Mammary epithelial cell (primary cell): Measurements from ENCODE around the gene RBM33.
"Not testable (repeated sequence)": the region's sequence is repeated elsewhere in the genome, so short reads cannot be mapped to it uniquely, and the experiment has no call there.

Experiments used
- EZH2 ChIP-seq: IDR thresholded peaks from 2 replicates; pipeline ENCODE4 v1.6.1; 2012; ENCODE audit warnings: low read length, inconsistent platforms, borderline replicate concordance
- TF ChIP-seq, protein P1 (sequence below), 2 donors: IDR thresholded peaks in 1 of 2; conservative IDR thresholded peaks in 1 of 2; 2 replicates each; pipeline ENCODE4 v1.5.1; 2011 to 2012; ENCODE audit warnings: inconsistent platforms in 2 of 2, low read length in 2 of 2, mild to moderate bottlenecking in 2 of 2, control low read depth in 1 of 2, low read depth in 1 of 2; ENCODE audit not compliant: insufficient read depth in 1 of 2; ENCODE audit errors: extremely low read depth in 1 of 2

- TF ChIP-seq, protein P1, sequence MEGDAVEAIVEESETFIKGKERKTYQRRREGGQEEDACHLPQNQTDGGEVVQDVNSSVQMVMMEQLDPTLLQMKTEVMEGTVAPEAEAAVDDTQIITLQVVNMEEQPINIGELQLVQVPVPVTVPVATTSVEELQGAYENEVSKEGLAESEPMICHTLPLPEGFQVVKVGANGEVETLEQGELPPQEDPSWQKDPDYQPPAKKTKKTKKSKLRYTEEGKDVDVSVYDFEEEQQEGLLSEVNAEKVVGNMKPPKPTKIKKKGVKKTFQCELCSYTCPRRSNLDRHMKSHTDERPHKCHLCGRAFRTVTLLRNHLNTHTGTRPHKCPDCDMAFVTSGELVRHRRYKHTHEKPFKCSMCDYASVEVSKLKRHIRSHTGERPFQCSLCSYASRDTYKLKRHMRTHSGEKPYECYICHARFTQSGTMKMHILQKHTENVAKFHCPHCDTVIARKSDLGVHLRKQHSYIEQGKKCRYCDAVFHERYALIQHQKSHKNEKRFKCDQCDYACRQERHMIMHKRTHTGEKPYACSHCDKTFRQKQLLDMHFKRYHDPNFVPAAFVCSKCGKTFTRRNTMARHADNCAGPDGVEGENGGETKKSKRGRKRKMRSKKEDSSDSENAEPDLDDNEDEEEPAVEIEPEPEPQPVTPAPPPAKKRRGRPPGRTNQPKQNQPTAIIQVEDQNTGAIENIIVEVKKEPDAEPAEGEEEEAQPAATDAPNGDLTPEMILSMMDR (conservative IDR thresholded peaks at IDR 0.05 in 1 of 2, IDR thresholded peaks at IDR 0.05 in 1 of 2; ENCODE audit: extremely low read depth in 1 of 2, insufficient read depth in 1 of 2, low read depth in 1 of 2, low read length in 2 of 2), result not testable (repeated sequence)
- not testable (repeated sequence) for TF ChIP-seq EZH2
Measured at GRCh38 chr7:155688237-155688636, 43.8 kb downstream of the RBM33 start.
